ENCODE data around the gene ODF2L.

GRCh38 chr1:86416343-86416742, 20.2 kb upstream of the ODF2L start:
- TF ChIP-seq POLR2A (IDR thresholded peaks at IDR 0.05) (no peak), CTCF (IDR thresholded peaks at IDR 0.05 in 8 of 11, conservative IDR thresholded peaks at IDR 0.05 in 3 of 11) (no peak), POLR2AphosphoS5 (IDR thresholded peaks at IDR 0.05) (no peak)

Measured in spleen (tissue), 7 donors.